H1 (cell line): Measurements from ENCODE around the gene IL36G. TPM values are rescaled to one million over a fixed set of nuclear protein-coding genes. Genes with fewer than 3 reads are reported as not detected.

Experiments
- BCL11A ChIP-seq, 2 experiments: IDR thresholded peaks; one replicate each; pipeline ENCODE4 v1.6.1; 2011; ENCODE audit warnings: low read depth in 2 of 2, low read length in 2 of 2, mild to moderate bottlenecking in 2 of 2
- CHD1 ChIP-seq: IDR thresholded peaks from 2 replicates; pipeline ENCODE4 v1.6.1; 2012; ENCODE audit warnings: low read depth, low read length, improper control_type of control experiment
- SP2 ChIP-seq: IDR thresholded peaks from 2 replicates; pipeline ENCODE4 v1.6.1; 2012; ENCODE audit warnings: mild to moderate bottlenecking, low read length, inconsistent platforms
- polyA plus RNA-seq, 7 experiments: library from polyadenylated mRNA; depleted of rRNA in 3 of 7; stranded (reverse) in 5 of 7; unstranded in 2 of 7; fragments of >200 nt in 5 of 7; fragments of 200-250 nt in 2 of 7; gene quantifications; 1 replicate in 5 of 7; 2 replicates in 1 of 7; 4 replicates in 1 of 7; pipeline versions ENCODE4 v1.2.1 to v1.2.3, GENCODE V29; 2011 to 2013; ENCODE audit warnings: missing spikeins in 2 of 7, mixed read lengths in 2 of 7
- total RNA-seq: library from RNA; stranded (reverse); fragmentation: NEBNext Ultra II Directional; extraction: Animal tissue kit (Norgen Biotek cat#: 25700); gene quantifications from 2 replicates; pipeline ENCODE4 v1.2.1, GENCODE V29; 2021

Gene IL36G
- total and polyA plus RNA-seq, 2 of the 8 experiments (the other 6 are each of a cell fraction or from before 2014, with no cell fraction given): 0.39 TPM; not detected in 1

DNA sequence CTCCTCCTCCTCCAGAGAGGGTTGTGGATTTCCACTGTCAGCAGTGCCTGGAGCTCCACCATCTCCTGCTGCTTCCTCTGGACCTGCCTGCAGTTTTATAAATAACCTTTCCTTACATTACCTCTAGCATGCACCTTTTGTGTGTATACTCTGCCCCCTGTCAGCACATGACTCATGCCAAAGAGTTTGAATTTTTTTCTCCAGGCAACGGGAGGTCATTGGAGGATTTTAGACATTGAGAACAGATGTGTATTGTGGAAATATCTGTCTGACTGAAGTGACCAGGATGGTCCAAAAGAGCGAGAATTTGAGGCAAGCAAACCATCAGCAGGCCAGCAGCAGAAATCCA lies 35.2 kb upstream of the IL36G start (continued):
- TF ChIP-seq CHD1 (no peak), SP2 (no peak), BCL11A (IDR thresholded peaks at IDR 0.05; ENCODE audit: low read depth in 2 of 2, low read length in 2 of 2) (no peak)
